PFSK-1 (cell line): Measurements from ENCODE around the gene ADPRM.

Source experiments
- FOXP2 ChIP-seq: optimal IDR thresholded peaks from 2 replicates; pipeline ENCODE3; 2011; ENCODE audit warnings: borderline replicate concordance, control low read depth, inconsistent platforms; ENCODE audit not compliant: insufficient read depth; ENCODE audit errors: extremely low read length, extremely low read depth
- REST ChIP-seq, 2 experiments: IDR thresholded peaks; 2 replicates each; pipeline versions ENCODE4 v1.6.1 to v1.8.0; 2011 to 2012; ENCODE audit warnings: low read depth in 2 of 2, low read length in 2 of 2, control low read depth in 1 of 2, inconsistent platforms in 1 of 2, mild to moderate bottlenecking in 1 of 2, moderate library complexity in 1 of 2; ENCODE audit not compliant: insufficient read depth in 1 of 2
- SIN3A ChIP-seq: IDR thresholded peaks from 2 replicates; pipeline ENCODE4 v1.6.1; 2012; ENCODE audit warnings: mild to moderate bottlenecking, low read length, moderate library complexity, borderline replicate concordance; ENCODE audit not compliant: insufficient read depth

GRCh38 chr17:10755592-10756127 lies 58.3 kb downstream of the ADPRM start:
- TF ChIP-seq SIN3A (no peak), REST (IDR thresholded peaks at IDR 0.05; ENCODE audit: insufficient read depth in 1 of 2, low read depth in 2 of 2, low read length in 2 of 2) (no peak), FOXP2 (no peak)
